Neuron (in vitro differentiated cells): ENCODE measurements around the gene ZBTB5.
"Not testable (repeated sequence)": the region's sequence is repeated elsewhere in the genome, so short reads cannot be mapped to it uniquely, and the experiment has no call there.

Source experiments
- H2AFZ ChIP-seq: one replicate; pipeline ENCODE4 v1.6.1; 2013; ENCODE audit warnings: low read depth, mild to moderate bottlenecking, inconsistent platforms, low read length, moderate library complexity
- H3K27me3 ChIP-seq: one replicate; pipeline ENCODE4 v1.6.1; 2013; ENCODE audit warnings: low read length; ENCODE audit not compliant: insufficient read depth
- H3K36me3 ChIP-seq: one replicate; pipeline ENCODE4 v1.6.1; 2013; ENCODE audit warnings: low read length; ENCODE audit not compliant: insufficient read depth
- H3K4me1 ChIP-seq: one replicate; pipeline ENCODE4 v1.6.1; 2013; ENCODE audit warnings: low read length; ENCODE audit not compliant: insufficient read depth
- H3K4me3 ChIP-seq: 2 replicates; pipeline ENCODE4 v1.5.1; 2013; ENCODE audit warnings: mild to moderate bottlenecking, low read length, moderate library complexity
- H3K9me3 ChIP-seq: one replicate; pipeline ENCODE4 v1.6.1; 2013; ENCODE audit warnings: low read length

Gene ZBTB5

DNA sequence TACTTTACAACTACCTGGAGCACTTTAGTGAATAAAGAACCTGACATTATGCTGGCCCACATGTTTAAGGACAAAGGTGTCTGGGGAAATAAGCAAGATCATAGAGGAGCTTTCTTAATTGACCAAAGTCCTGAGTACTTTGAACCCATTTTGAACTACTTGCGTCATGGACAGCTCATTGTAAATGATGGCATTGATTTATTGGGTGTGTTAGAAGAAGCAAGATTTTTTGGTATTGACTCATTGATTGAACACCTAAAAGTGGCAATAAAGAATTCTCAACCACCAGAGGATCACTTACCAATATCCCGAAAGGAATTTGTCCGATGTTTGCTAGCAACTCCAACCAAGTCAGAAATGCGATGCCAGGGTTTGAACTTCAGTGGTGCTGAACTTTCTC is 12.2 kb upstream of the ZBTB5 start:
- not testable (repeated sequence) for H3K4me1 ChIP-seq, H3K4me3 ChIP-seq, H3K36me3 ChIP-seq, H2AFZ ChIP-seq, H3K27me3 ChIP-seq, H3K9me3 ChIP-seq

DNA sequence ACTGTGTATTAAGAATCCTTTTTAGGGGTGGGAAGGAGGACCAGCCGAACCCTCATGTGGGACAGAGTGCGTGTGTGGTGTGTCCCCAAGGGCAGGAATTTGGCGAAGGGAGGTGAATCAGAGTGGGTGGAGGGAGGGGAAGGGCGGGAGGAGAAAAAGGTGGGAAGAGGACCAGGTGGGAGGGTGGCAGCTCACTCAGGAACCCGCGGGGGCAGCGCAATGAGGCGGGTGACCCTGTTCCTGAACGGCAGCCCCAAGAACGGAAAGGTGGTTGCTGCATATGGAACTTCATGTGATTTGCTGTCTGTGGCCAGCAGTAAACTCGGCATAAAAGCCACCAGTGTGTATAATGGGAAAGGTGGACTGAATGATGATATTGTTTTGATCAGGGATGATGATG is 11.7 kb upstream of the ZBTB5 start:
- Histone ChIP-seq H3K36me3 (no peaks in the 10 kb centered on the region), H3K9me3 (peaks cover 6% of the 10 kb centered on the region), H3K4me3 (no peak overlapping the region), H3K27me3 (no peaks in the 10 kb centered on the region), H2AFZ (no peak overlapping the region), H3K4me1 (peaks cover 7% of the 10 kb centered on the region)

DNA sequence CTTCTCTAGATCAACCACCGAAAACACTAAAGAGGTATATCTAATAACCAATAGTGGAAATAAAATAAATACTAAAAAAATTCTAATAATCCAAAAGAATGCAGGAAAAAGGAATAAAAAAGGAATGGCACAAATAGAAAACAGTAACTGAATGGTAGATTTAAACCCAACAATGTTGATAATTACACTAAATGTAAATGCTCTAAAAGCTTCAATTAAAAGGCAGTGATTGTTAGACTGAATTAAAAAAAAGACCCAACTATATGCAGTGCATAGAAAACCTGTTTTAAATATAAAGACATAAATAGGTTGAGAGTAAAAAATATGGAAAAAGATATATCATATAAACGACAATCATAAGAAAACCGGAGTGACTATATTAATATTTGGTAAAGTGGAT is 9.2 kb upstream of the ZBTB5 start:
- Histone ChIP-seq H3K4me3 (no peak overlapping the region), H3K36me3 (no peaks in the 10 kb centered on the region), H2AFZ (no peak overlapping the region), H3K4me1 (peaks cover 9% of the 10 kb centered on the region), H3K27me3 (no peaks in the 10 kb centered on the region), H3K9me3 (peaks cover 6% of the 10 kb centered on the region)

DNA sequence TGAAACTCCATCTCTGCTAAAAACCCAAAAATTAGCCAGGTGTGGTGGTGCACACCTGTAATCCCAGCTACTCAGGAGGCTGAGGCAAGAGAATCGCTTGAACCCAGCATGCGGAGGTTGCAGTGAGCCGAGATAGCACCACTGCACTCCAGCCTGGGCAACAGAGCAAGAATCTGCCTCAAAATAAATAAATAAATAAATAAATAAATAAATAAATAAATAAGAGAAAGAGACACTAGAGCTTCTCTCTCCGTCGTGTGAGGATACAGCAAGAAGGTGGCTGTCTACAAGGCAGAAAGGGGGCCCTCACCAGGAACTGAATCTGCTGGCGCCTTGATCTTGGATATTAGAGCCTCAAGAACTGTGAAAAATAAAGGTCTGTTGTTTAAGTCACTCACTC is 8.7 kb upstream of the ZBTB5 start:
- H3K36me3 ChIP-seq, H3K9me3 ChIP-seq, H2AFZ ChIP-seq, H3K27me3 ChIP-seq, H3K4me1 ChIP-seq, H3K4me3 ChIP-seq: not testable (repeated sequence)

DNA sequence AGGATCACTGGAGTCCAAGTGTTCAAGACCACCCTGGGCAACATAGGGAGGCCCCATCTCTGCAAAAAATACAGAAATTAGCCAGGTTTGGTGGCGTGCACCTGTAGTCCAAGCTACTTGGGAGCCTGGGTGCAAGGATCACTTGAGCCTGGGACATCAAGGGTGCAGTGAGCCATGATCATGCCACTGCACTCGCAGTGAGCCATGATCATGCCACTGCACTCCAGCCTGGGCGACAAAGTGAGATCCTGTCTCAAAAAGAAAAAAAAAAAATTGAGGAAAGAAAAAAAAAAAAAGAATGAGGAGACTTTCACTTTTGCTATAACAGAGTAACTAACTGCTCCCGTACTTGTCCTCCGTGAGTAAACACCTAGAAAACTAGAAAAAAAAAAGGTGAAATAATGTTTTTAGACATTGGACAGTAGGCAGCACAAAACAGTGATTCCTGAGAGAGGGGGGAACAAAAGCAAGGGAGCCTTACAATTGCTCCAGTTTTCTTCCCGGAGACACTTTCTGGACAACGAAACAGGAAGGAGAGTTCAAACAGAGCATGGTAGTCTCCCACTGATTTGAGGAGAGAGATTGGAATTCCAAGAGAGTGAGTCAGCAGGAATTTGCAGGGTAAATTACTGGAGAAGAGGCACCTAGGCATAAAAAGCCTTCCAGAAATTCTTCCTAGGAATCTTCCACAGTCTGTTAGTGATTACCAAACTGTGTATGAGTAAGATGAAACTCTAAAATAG is 6.9 kb upstream of the ZBTB5 start:
- Histone ChIP-seq H2AFZ (peak overlapping the region; percentile 16), H3K4me3 (peak overlapping the region; percentile 22), H3K4me1 (peaks cover 10% of the 10 kb centered on the region), H3K36me3 (no peaks in the 10 kb centered on the region), H3K9me3 (peaks cover 6% of the 10 kb centered on the region), H3K27me3 (no peaks in the 10 kb centered on the region)

DNA sequence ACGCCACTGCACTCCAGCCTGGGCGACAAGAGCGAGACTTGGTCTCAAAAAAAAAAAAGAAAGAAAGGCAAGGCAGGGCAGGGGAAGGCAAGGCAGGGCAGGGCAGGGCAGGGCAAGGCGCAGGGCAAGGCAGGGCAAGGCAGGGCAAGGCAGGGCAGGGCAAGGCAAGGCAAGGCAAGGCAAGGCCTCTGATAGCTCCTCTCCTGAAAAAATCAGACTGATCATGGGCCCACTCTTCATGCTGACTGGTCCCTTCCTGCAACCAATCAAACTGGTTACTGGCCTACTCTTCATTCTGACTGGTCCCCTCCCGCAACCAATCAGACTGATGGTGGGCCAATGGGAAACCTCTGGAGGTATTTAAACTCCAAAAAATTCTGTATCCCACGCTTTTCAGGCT is 3.4 kb upstream of the ZBTB5 start:
- no peaks in the 10 kb centered on the region for H3K36me3 ChIP-seq
- peaks cover 18% of the 10 kb centered on the region for H3K4me1 ChIP-seq
- peaks cover under 1% of the 10 kb centered on the region for H3K9me3 ChIP-seq
- H3K27me3 ChIP-seq: no peaks in the 10 kb centered on the region
- no peak overlapping the region for H2AFZ ChIP-seq
- no peak overlapping the region for H3K4me3 ChIP-seq

DNA sequence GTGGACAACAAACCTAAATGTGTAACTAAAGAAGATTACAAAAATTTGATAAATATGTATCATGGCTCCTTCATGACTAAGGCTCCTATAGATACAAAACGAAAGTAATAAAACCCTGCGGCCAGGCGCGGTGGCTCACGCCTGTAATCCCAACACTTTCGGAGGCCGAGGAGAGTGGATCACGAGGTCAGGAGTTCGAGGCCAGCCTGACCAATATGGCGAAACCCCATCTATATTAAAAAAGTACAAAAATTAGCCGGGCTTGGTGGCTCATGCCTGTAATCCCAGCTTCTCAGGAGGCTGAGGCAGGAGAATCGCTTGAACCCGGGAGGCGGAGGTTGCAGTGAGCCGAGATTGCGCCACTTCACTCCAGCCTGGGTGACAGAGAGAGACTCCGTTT is 2.3 kb upstream of the ZBTB5 start:
- not testable (repeated sequence) for H3K9me3 ChIP-seq, H3K36me3 ChIP-seq, H3K27me3 ChIP-seq, H3K4me3 ChIP-seq, H2AFZ ChIP-seq
- H3K4me1 ChIP-seq: peaks cover 25% of the 10 kb centered on the region

DNA sequence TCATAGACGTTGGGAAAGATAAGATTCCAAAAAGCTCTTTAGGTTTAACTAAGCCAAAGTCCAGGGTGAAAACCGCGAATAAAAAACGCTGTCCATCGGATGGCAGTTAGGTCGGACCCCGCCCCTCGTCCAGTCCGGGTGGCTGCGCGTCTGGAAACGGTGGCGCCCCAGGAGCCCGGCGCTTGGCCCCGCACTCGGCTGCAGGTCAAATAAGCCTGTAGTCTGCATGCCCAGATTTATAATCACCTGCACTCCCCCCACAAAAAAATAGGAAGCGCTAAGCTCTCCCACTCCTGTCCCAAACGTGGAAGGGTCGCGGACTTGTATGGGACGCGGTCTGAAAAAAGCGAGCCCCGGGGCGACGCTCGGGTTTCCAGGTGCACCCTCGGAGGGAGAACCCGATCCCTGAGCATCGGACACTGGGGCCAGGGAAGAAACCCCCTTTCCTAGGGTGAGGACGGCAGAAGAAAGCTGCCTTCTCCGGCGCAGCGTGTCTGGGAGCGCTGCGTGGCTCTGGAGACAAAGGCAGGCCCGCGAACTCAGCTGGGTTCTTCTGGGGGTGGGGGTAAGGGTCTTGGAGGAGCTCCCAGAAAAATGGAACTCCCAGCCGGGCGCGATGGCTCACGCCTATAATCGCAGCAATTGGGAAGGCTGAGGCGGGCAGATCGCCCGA is 923 bp upstream of the ZBTB5 start:
- H3K9me3 ChIP-seq: no peaks in the 10 kb centered on the region
- H3K4me1 ChIP-seq: peaks cover 21% of the 10 kb centered on the region
- H3K4me3 ChIP-seq: peak overlapping the region; percentile 86
- no peaks in the 10 kb centered on the region for H3K36me3 ChIP-seq
- H2AFZ ChIP-seq: peak overlapping the region; percentile 97
- H3K27me3 ChIP-seq: no peaks in the 10 kb centered on the region

DNA sequence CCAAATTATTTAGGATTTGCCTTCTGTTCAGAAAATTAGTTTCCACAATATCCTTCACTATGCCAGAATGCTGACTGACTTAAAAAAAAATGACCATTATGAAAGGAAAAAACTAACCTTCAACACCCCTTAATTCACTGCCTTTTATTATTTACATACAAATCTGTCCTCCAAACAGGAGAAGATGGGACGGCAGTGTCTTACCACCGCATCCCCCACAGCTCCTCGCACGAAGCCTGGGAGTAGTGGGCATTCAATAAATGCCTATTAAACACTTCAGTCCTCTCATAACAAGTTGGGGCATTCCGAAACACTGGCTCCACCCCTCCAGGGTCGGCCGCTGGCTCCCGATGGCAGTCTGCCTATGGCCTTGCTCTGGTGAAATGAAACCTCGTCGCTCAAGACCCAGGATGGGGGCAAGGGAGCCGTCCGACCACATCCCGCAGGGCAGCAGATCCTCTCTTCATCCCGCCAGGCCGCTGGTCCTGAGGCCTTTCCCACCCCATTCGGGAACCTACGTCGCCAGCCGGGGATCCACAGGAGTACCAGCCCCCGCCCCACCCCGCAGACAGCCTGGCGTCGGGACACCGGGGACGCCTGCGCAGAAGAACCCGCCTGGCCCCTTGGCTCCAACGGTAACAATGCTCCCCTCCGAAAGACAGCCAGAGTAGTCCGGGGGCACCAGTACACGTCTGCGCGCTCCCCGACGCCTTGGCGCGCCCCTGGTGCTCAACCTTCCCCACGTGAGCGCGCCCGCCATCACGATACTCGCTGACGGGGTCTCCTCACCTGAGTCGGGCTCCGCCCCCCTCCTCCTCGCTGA is 613 bp downstream of the ZBTB5 start:
- no peaks in the 10 kb centered on the region for H3K9me3 ChIP-seq
- H2AFZ ChIP-seq: peak overlapping the region; percentile 1
- no peaks in the 10 kb centered on the region for H3K36me3 ChIP-seq
- no peaks in the 10 kb centered on the region for H3K27me3 ChIP-seq
- H3K4me3 ChIP-seq: peak overlapping the region; percentile 86
- peaks cover 21% of the 10 kb centered on the region for H3K4me1 ChIP-seq

DNA sequence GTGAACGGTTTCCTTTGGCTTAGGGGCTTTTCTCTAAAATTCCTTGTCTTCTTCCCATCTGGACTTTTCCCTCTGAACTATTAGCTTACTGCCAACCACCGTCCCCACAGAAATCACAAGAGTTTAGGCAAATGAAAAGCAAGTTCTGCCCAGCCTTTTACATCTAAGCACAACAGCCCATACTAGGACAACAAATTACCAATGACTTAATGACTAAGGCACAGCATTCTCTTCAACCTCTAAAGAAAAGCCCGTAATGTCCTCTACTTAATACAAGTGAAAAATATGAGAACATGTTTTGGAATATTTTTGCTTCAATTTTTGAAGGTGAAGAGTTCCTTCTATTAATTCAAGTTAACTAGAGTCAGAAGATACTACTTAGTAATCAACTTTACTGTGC is 1.2 kb downstream of the ZBTB5 start:
- Histone ChIP-seq H3K9me3 (no peaks in the 10 kb centered on the region), H3K27me3 (no peaks in the 10 kb centered on the region), H3K4me3 (peak overlapping the region; percentile 86), H3K4me1 (peaks cover 21% of the 10 kb centered on the region), H2AFZ (no peak overlapping the region), H3K36me3 (no peaks in the 10 kb centered on the region)

DNA sequence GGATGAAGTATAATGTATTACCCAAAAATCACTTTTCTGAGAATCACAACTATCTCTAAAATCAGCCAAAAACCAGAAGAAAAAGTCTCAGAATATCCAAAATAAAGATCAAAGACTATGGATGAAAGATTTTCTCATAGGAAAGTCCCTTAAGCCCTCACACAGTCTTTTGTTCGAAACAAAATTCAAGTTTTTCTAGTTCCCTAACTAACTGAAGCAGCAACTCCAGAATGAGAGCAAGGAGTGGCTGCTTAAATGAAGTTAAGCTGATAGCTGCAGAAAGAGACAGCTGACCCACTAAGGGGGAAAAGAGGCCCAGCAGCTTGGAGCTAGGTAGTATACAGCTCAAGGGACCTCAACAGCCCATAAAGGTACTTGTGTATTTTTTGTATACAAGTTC is 8.4 kb downstream of the ZBTB5 start:
- Histone ChIP-seq H3K27me3 (no peaks in the 10 kb centered on the region), H2AFZ (no peak overlapping the region), H3K9me3 (peaks cover 4% of the 10 kb centered on the region), H3K4me3 (no peak overlapping the region), H3K36me3 (no peaks in the 10 kb centered on the region), H3K4me1 (no peaks in the 10 kb centered on the region)

DNA sequence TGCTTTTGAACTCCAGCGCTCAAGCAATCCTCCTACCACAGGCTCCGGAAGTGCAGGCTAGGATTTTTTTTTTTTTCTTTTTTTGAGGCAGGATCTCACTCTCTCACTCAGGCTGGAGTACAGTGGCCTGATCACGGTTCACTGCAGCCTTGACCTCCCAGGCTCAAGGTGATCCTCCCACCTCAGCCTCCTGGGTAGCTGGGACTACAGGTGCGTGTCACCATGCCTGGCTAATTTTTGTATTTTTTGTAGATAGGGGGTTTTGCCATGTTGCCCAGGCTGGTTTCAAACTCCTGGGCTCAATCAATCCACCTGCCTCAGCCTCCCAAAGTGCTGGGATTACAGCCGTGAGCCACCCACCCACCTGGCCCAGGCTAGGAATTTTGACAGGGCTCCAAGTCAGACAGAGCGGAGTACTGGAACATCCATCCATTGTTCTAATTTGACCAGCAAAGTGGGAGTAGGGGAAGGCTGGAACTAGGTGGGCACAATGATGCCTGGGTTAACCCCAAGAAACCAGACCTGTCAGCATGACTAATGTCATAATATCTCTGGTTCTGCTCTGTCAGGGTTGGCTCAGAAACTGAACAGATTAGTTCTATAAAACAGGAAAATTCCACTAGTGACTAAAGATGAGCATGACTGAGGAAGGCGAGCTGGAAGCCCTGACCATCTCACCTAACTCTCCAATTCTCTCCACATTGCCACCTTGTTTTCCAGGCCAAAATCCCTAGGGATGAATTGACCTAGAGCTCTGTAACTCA is 9.2 kb downstream of the ZBTB5 start:
- H3K9me3 ChIP-seq: peaks cover 4% of the 10 kb centered on the region
- H3K27me3 ChIP-seq: no peaks in the 10 kb centered on the region
- no peaks in the 10 kb centered on the region for H3K4me1 ChIP-seq
- H2AFZ ChIP-seq: no peak overlapping the region
- no peak overlapping the region for H3K4me3 ChIP-seq
- no peaks in the 10 kb centered on the region for H3K36me3 ChIP-seq

DNA sequence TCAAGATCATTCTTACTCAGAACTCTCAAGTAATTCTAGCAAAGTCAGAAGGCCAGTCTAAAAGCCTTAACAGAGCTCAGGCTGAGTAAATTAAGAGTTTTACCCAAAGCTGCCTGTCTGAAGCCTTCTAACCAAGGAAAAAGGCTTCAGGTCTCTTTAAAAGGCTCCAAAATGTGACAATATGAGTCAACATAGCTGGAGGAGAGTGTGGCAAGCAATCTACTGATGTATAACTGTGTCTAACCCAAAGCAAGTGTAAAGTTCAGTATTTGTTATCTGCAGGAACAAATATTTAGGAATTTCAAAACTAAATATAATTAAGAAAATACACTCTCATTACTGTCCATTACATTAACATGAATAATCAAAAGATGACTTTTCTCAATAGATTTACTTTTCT is 11.0 kb downstream of the ZBTB5 start:
- Histone ChIP-seq H3K27me3 (no peaks in the 10 kb centered on the region), H3K9me3 (peaks cover 4% of the 10 kb centered on the region), H3K4me3 (no peak overlapping the region), H3K4me1 (no peaks in the 10 kb centered on the region), H2AFZ (no peak overlapping the region), H3K36me3 (no peaks in the 10 kb centered on the region)
